HG03565 (cell line): ENCODE data around the gene KIF18B.

Experiments used
- ATAC-seq: cut with Tn5 transposase; IDR thresholded peaks from one replicate; pipeline ENCODE4 v1.9.1; 2021; ENCODE audit warnings: mild to moderate bottlenecking, moderate library complexity; ENCODE audit not compliant: unreplicated experiment

The KIF18B gene

DNA sequence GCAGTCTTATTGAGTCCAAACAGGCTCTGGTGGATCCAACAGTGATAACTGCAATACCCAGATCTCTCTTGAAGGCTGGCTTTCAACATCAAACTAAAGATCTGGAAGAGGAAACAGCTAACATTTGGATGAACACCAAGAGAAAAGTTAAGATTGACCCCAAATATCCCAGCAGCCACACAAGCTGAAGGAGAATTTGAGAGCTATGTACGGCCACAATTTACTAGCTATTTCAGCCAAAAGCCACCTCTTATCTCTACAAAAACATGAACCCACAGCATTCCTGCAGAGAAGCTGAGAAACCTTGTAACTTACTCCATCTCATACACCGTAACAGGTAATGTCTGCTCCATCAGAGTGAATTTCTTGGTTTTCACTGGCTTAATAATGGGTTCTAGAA is 62.6 kb downstream of the KIF18B start:
- no peak for ATAC-seq

DNA sequence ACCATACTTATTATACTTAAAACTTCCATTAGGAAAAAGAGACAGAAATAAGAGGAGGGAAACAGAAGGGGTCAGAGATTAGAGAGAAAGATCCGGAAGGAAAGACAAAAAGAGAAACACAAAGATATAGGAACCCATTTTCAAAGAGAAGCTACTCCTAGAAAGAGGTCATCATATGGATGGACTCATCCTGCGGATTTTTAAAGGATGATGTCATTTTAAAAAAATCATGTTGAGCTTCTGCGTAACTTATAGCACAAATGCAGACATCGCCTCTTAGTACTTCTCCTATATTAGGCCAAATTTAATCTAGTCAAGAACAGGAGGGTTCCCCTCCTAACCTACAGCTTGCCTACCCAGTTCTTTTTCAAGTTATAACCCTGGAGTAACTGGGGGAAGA is 66.4 kb downstream of the KIF18B start:
- no peak for ATAC-seq

DNA sequence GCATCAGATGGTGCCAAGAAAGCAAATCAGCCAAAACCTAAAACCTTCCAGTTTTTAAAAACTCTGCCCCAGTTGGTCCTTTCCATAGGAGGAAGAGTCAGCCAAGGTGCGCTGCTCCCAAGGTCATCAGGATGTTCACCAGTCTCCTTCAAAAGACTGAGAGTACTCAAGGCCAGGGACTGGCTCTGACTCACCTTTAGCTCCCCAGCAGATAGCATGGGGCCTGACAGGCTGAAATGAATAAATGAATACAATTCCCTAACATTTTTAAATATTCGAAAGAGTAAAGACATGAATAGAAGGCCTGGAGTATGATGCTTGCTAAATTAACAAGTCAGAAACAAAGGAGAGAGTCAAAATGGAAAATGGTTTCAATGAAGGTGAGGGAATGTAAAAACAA is 67.5 kb downstream of the KIF18B start:
- no peak for ATAC-seq

DNA sequence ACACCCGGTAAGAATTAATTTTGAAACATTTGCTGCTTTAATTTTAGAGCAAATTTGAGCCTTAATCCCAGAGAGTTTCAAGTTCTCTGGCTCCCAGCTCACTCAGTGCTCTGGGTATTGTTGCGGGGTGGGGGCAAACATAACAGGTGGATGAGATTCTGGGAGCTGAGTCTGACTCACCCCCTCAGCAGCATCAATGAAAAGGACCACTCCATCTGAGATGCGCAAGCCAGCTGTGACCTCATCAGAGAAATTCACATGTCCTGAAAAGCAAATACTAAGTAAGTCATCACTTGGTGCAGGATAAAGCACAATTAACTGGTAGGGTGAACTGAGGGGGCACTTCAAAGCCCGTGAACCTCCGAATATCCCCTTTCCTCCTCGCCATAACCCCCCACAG is 68.2 kb downstream of the KIF18B start:
- ATAC-seq: no peak

DNA sequence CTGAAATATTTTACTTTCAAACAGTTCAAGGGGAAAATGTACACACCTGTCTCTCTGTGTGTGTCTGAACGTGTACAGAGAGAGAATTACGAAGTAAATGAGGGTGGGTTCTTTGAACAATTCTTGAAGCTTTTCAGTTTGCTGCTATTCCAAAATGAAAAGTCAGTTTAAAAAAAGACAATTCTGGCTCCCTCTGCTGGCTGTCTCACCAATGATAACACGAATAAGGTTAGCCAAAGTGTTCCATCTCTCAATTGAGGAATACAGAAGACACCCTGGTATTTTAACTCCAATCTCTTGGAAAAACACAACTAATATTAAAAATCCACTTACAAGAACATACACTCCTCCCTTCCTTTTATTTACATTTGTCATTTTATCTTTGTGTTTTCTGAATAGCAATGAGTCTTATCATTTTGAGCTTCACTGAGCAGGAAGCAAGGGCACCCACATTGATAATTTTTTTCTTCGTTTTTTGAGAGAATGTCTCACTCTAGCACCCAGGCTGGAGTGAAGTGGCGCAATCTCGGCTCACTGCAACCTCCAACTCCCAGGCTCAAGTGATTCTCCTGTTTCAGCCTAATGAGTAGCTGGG is 68.8 kb downstream of the KIF18B start:
- ATAC-seq: no peak

DNA sequence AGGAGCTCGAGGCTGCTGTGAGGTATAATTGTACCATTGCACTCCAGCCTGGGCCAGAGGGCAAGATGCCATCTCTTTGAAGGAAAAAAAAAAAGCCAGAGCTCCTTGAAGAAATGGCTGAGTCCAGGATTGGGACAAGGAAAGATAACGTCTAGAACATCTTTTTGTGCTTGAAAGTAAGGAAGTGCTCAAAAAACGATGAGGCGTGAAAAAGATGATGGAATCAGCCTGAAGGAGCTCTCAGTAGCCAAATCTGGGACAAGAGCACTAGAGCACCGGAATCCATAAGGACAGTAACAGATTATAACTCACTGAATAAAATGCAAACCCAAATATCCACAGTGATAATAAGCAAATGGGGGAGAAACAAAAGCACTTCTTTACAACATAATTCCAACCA is 70.5 kb downstream of the KIF18B start:
- ATAC-seq: no peak

DNA sequence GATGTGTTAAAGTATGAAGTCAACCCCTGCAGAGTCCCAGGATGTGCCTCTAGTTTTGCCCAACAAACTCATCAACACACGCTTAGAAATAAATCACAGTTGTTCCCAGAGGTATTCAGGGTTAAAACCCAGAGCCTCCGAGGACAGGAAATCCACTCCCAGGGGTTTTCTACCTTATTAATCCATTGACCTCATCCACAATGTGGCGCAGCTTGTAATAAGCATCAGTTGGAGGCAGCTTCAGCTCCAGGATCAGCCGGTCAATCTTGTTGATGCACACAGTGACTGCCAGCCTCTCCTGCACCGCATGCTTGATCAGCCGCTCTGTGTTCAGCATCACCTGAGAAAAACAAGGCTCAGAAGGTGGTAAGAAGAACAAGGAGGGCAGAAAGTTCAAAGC is 71.8 kb downstream of the KIF18B start:
- no peak for ATAC-seq
